B cell (primary cell): ENCODE data around the gene GRK3.
"Not testable (repeated sequence)": the region's sequence is repeated elsewhere in the genome, so short reads cannot be mapped to it uniquely, and the experiment has no call there.

Experiments
- CTCF ChIP-seq: fragments of 200-600 bp; IDR thresholded peaks from one replicate; pipeline ENCODE4 v1.8.0; 2022; ENCODE audit warnings: antibody characterized with exemption, mild to moderate bottlenecking
- EZH2 ChIP-seq: IDR thresholded peaks from 2 replicates; pipeline ENCODE4 v1.6.1; 2012; ENCODE audit warnings: borderline replicate concordance, low read depth, mild to moderate bottlenecking, moderate library complexity, low read length; ENCODE audit not compliant: insufficient read depth, poor library complexity, severe bottlenecking

- not testable (repeated sequence) for TF ChIP-seq CTCF, EZH2
These were observed 7.7 kb downstream of the GRK3 start for GRCh38 chr22:25571969-25572707.
